Neutrophil (primary cell): Measurements from ENCODE around the gene PRDM11.

Source experiments
- H3K27ac ChIP-seq: fragments of 200-600 bp; sonication (generic); 2 replicates; pipeline ENCODE4 v1.5.1; 2016; ENCODE audit warnings: mild to moderate bottlenecking, moderate library complexity
- H3K27me3 ChIP-seq: fragments of 200-600 bp; sonication (generic); 2 replicates; pipeline ENCODE4 v1.6.0; 2016; ENCODE audit warnings: mild to moderate bottlenecking
- H3K36me3 ChIP-seq: fragments of 200-600 bp; sonication (generic); 2 replicates; pipeline ENCODE4 v1.5.1; 2017
- H3K4me1 ChIP-seq, 2 experiments: fragments of 200-600 bp in 1 of 2; sonication (generic) in 1 of 2; 1 replicate in 1 of 2; 2 replicates in 1 of 2; pipeline versions ENCODE4 v1.5.1 to v1.6.1; 2013 to 2016; ENCODE audit warnings: low read depth in 1 of 2, low read length in 1 of 2, mild to moderate bottlenecking in 1 of 2, moderate library complexity in 1 of 2; ENCODE audit not compliant: control insufficient read depth in 1 of 2, insufficient read depth in 1 of 2
- H3K4me3 ChIP-seq, 2 experiments: fragments of 200-600 bp in 1 of 2; sonication (generic) in 1 of 2; 1 replicate in 1 of 2; 2 replicates in 1 of 2; pipeline ENCODE4 v1.5.1; 2013 to 2016; ENCODE audit warnings: low read depth in 1 of 2, low read length in 1 of 2, mild to moderate bottlenecking in 1 of 2, moderate library complexity in 1 of 2
- H3K9me3 ChIP-seq: fragments of 200-600 bp; sonication (generic); 2 replicates; pipeline ENCODE4 v1.5.1; 2016
- TF ChIP-seq, protein P1 (sequence below): fragments of 200-600 bp; sonication (generic); IDR thresholded peaks from 2 replicates; pipeline ENCODE4 v1.5.1; 2016; ENCODE audit warnings: antibody characterized with exemption

The PRDM11 gene

DNA sequence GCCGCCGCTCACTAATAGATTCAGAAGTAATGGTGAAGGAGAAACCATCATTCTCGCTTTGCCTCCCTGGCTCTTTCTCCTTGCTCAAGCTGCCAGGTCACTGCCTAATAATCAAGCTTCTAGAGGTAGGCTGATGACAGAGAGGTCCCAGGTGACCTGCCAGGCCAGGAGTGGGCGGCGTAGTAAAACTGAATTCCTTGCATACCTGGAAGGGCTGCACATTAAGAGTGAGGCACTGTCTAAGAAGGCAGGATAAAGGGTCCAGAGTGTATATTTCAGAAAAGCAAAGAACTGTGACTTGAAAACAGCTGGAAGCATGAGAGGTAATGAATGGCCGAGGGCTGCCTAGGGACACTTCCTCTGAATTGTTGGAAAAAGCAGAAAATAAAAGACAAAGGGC, 135.6 kb downstream of the PRDM11 start:
- H3K27me3 ChIP-seq, result peaks cover 92% of the 10 kb centered on the region
- no peaks in the 10 kb centered on the region for H3K36me3 ChIP-seq
- no peaks in the 10 kb centered on the region for H3K9me3 ChIP-seq
- no peak overlapping the region for H3K27ac ChIP-seq
- TF ChIP-seq, protein P1, sequence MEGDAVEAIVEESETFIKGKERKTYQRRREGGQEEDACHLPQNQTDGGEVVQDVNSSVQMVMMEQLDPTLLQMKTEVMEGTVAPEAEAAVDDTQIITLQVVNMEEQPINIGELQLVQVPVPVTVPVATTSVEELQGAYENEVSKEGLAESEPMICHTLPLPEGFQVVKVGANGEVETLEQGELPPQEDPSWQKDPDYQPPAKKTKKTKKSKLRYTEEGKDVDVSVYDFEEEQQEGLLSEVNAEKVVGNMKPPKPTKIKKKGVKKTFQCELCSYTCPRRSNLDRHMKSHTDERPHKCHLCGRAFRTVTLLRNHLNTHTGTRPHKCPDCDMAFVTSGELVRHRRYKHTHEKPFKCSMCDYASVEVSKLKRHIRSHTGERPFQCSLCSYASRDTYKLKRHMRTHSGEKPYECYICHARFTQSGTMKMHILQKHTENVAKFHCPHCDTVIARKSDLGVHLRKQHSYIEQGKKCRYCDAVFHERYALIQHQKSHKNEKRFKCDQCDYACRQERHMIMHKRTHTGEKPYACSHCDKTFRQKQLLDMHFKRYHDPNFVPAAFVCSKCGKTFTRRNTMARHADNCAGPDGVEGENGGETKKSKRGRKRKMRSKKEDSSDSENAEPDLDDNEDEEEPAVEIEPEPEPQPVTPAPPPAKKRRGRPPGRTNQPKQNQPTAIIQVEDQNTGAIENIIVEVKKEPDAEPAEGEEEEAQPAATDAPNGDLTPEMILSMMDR, result no peak
- no peak overlapping the region for H3K4me3 ChIP-seq
- no peaks in the 10 kb centered on the region for H3K4me1 ChIP-seq
